Measurements from ENCODE around the gene GIPC1.

- TF ChIP-seq CTCF (IDR thresholded peaks at IDR 0.05): no peak
- TF ChIP-seq POLR2AphosphoS5 (IDR thresholded peaks at IDR 0.05; ENCODE audit: low read depth, low read length): no peak
- no peak for TF ChIP-seq SIN3A (IDR thresholded peaks at IDR 0.05; ENCODE audit: borderline replicate concordance, insufficient read depth, low read depth, low read length)
Measured at GRCh38 chr19:14530506-14530905, 34.6 kb upstream of the GIPC1 start.

Measured in Panc1 (cell line).